DMS114 treated with DMSO at 0.1 percent for 48 hours (cell line): ENCODE measurements around the gene GRM5.

Experiments
- DNase-seq: peaks from one replicate; lab custom pipeline; 2025; ENCODE audit not compliant: unreplicated experiment; lab: John Stamatoyannopoulos, UW

The GRM5 gene

GRCh38 chr11:88739524-88739923 is 326.3 kb downstream of the GRM5 start:
- no peak for DNase-seq

- DNase-seq, result no peak
Measured at GRCh38 chr11:88709567-88709966, 356.2 kb downstream of the GRM5 start.

- DNase-seq, result no peak
Measured at GRCh38 chr11:88704485-88704884, 361.3 kb downstream of the GRM5 start.

- DNase-seq, result no peak
Measured at GRCh38 chr11:88701816-88702215, 364.0 kb downstream of the GRM5 start.

- DNase-seq, result no peak
Measured at GRCh38 chr11:88697139-88697538, 368.6 kb downstream of the GRM5 start.

GRCh38 chr11:88695689-88696414 is 369.9 kb downstream of the GRM5 start:
- DNase-seq, result no peak

- no peak for DNase-seq
Measured at GRCh38 chr11:88692306-88693086, 373.3 kb downstream of the GRM5 start.

- DNase-seq, result no peak
Measured at GRCh38 chr11:88689548-88690240, 376.1 kb downstream of the GRM5 start.

GRCh38 chr11:88683024-88683423 is 382.8 kb downstream of the GRM5 start:
- DNase-seq, result no peak

- DNase-seq, result no peak
Measured at GRCh38 chr11:88680806-88681205, 385.0 kb downstream of the GRM5 start.

GRCh38 chr11:88666364-88666763 is 399.4 kb downstream of the GRM5 start:
- no peak for DNase-seq

GRCh38 chr11:88657076-88657738 is 408.6 kb downstream of the GRM5 start:
- DNase-seq, result no peak

GRCh38 chr11:88656283-88656682 is 409.5 kb downstream of the GRM5 start:
- DNase-seq, result no peak

- DNase-seq, result no peak
Measured at GRCh38 chr11:88655656-88656055, 410.1 kb downstream of the GRM5 start.

GRCh38 chr11:88655196-88655595 is 410.6 kb downstream of the GRM5 start:
- DNase-seq, result no peak

GRCh38 chr11:88651556-88651955 is 414.2 kb downstream of the GRM5 start:
- no peak for DNase-seq

GRCh38 chr11:88644724-88645123 is 421.1 kb downstream of the GRM5 start:
- no peak for DNase-seq

GRCh38 chr11:88632163-88632562 is 433.6 kb downstream of the GRM5 start:
- no peak for DNase-seq

- DNase-seq, result no peak
Measured at GRCh38 chr11:88631497-88631896, 434.3 kb downstream of the GRM5 start.

GRCh38 chr11:88629496-88629895 is 436.3 kb downstream of the GRM5 start:
- DNase-seq, result no peak

- DNase-seq, result no peak
Measured at GRCh38 chr11:88626216-88626615, 439.6 kb downstream of the GRM5 start.
